HEK293T (cell line): ENCODE data around the gene PPP1R3A.

Source experiments
- ARNT ChIP-seq: fragments of 450-650 bp; IDR thresholded peaks from 2 replicates; pipeline ENCODE4 v1.6.1; 2017; ENCODE audit warnings: mild to moderate bottlenecking
- BHLHE40 ChIP-seq: fragments of 450-650 bp; IDR thresholded peaks from 2 replicates; pipeline ENCODE4 v1.6.1; 2016; ENCODE audit warnings: mild to moderate bottlenecking, moderate library complexity, borderline replicate concordance
- CTBP1 ChIP-seq: fragments of 450-650 bp; IDR thresholded peaks from 2 replicates; pipeline ENCODE4 v1.6.1; 2016; ENCODE audit warnings: borderline replicate concordance
- ELF4 ChIP-seq: fragments of 450-650 bp; IDR thresholded peaks from 2 replicates; pipeline ENCODE4 v1.6.1; 2017; ENCODE audit warnings: antibody characterized with exemption
- FOXA1 ChIP-seq: fragments of 450-650 bp; IDR thresholded peaks from 2 replicates; pipeline ENCODE4 v1.6.1; 2016; ENCODE audit warnings: mild to moderate bottlenecking
- FOXK2 ChIP-seq: fragments of 450-650 bp; IDR thresholded peaks from 2 replicates; pipeline ENCODE4 v1.6.1; 2016; ENCODE audit warnings: mild to moderate bottlenecking
- FOXM1 ChIP-seq: fragments of 450-650 bp; IDR thresholded peaks from 2 replicates; pipeline ENCODE4 v1.6.1; 2017; ENCODE audit warnings: mild to moderate bottlenecking, borderline replicate concordance
- L3MBTL2 ChIP-seq: fragments of 450-650 bp; conservative IDR thresholded peaks from 2 replicates; pipeline ENCODE4 v1.6.1; 2016; ENCODE audit warnings: mild to moderate bottlenecking
- PKNOX1 ChIP-seq: fragments of 450-650 bp; IDR thresholded peaks from 2 replicates; pipeline ENCODE4 v1.6.1; 2016
- SP1 ChIP-seq: fragments of 450-650 bp; IDR thresholded peaks from 2 replicates; pipeline ENCODE4 v1.6.1; 2017
- SUZ12 ChIP-seq: fragments of 450-650 bp; IDR thresholded peaks from 2 replicates; pipeline ENCODE4 v1.6.1; 2016; ENCODE audit warnings: mild to moderate bottlenecking
- TARDBP ChIP-seq: fragments of 450-650 bp; IDR thresholded peaks from 2 replicates; pipeline ENCODE4 v1.6.1; 2016
- ZNF384 ChIP-seq: fragments of 450-650 bp; IDR thresholded peaks from 2 replicates; pipeline ENCODE4 v1.6.1; 2016

DNA sequence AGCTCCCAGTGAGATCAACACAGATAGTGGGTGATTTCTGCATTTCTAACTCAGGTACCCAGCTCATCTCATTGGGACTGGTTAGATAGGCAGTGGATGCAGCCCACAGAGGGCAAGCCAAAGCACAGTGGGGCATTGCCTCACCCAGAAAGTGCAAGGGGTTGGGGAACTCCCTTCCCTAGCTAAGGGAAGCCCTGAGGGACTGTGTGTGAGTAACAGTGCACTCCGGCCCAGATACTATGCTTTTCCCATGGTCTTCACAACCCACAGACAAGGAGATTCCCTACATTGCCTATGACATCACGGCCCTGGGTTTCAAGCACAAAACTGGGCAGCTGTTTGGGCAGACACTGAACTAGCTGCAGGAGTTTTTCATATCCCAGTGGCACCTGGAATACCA is 62.8 kb downstream of the PPP1R3A start:
- TF ChIP-seq FOXA1 (no peak), CTBP1 (no peak), SUZ12 (no peak), ELF4 (no peak), FOXM1 (no peak), SP1 (no peak), PKNOX1 (no peak), BHLHE40 (no peak), TARDBP (no peak), FOXK2 (no peak), ZNF384 (no peak), ARNT (no peak), L3MBTL2 (no peak)
